NCI-H2171 (cell line): ENCODE data around the gene NDUFAF2.
A peak's percentile ranks its signal among the peaks of the same experiment; 100 is the strongest.
"Not testable (repeated sequence)": the region's sequence is repeated elsewhere in the genome, so short reads cannot be mapped to it uniquely, and the experiment has no call there.

Experiments used
- DNase-seq: peaks from one replicate; lab custom pipeline; 2025; lab: John Stamatoyannopoulos, UW

The NDUFAF2 gene

GRCh38 chr5:60993425-60993824, 48.4 kb downstream of the NDUFAF2 start:
- no peak for DNase-seq

GRCh38 chr5:60993875-60994571, 49.0 kb downstream of the NDUFAF2 start:
- peak; percentile 10 for DNase-seq

GRCh38 chr5:60996368-60996767, 51.4 kb downstream of the NDUFAF2 start:
- DNase-seq, result no peak

- no peak for DNase-seq
These were observed 52.7 kb downstream of the NDUFAF2 start for GRCh38 chr5:60997721-60998120.

GRCh38 chr5:61000887-61001286, 55.9 kb downstream of the NDUFAF2 start:
- DNase-seq, result no peak

- DNase-seq, result no peak
These were observed 56.6 kb downstream of the NDUFAF2 start for GRCh38 chr5:61001647-61002046.

GRCh38 chr5:61002611-61003355, 57.8 kb downstream of the NDUFAF2 start:
- no peak for DNase-seq

- DNase-seq, result no peak
These were observed 59.4 kb downstream of the NDUFAF2 start for GRCh38 chr5:61004448-61004847.

- no peak for DNase-seq
These were observed 64.9 kb downstream of the NDUFAF2 start for GRCh38 chr5:61009907-61010306.

- DNase-seq, result no peak
These were observed 65.8 kb downstream of the NDUFAF2 start for GRCh38 chr5:61010467-61011454.

GRCh38 chr5:61018062-61018461, 73.1 kb downstream of the NDUFAF2 start:
- DNase-seq, result no peak

- no peak for DNase-seq
These were observed 74.6 kb downstream of the NDUFAF2 start for GRCh38 chr5:61019642-61020041.

GRCh38 chr5:61020415-61020814, 75.4 kb downstream of the NDUFAF2 start:
- no peak for DNase-seq

- no peak for DNase-seq
These were observed 78.1 kb downstream of the NDUFAF2 start for GRCh38 chr5:61023131-61023530.

- DNase-seq, result no peak
These were observed 81.0 kb downstream of the NDUFAF2 start for GRCh38 chr5:61026004-61026403.

- DNase-seq, result no peak
These were observed 83.4 kb downstream of the NDUFAF2 start for GRCh38 chr5:61028382-61028781.

GRCh38 chr5:61029456-61030162, 84.6 kb downstream of the NDUFAF2 start:
- no peak for DNase-seq

GRCh38 chr5:61030163-61030482, 85.1 kb downstream of the NDUFAF2 start:
- DNase-seq, result no peak

- not testable (repeated sequence) for DNase-seq
These were observed 86.3 kb downstream of the NDUFAF2 start for GRCh38 chr5:61031301-61031700.

GRCh38 chr5:61044545-61044944, 99.5 kb downstream of the NDUFAF2 start:
- no peak for DNase-seq

- no peak for DNase-seq
These were observed 102.3 kb downstream of the NDUFAF2 start for GRCh38 chr5:61047346-61047745.

GRCh38 chr5:61048534-61048933, 103.5 kb downstream of the NDUFAF2 start:
- no peak for DNase-seq
